Measurements from ENCODE around the gene SPAG9.

GRCh38 chr17:50926523-50926922 is 194.1 kb downstream of the SPAG9 start:
- no peak for TF ChIP-seq POLR2A (IDR thresholded peaks at IDR 0.05; ENCODE audit: low read depth)
- TF ChIP-seq, protein P1, sequence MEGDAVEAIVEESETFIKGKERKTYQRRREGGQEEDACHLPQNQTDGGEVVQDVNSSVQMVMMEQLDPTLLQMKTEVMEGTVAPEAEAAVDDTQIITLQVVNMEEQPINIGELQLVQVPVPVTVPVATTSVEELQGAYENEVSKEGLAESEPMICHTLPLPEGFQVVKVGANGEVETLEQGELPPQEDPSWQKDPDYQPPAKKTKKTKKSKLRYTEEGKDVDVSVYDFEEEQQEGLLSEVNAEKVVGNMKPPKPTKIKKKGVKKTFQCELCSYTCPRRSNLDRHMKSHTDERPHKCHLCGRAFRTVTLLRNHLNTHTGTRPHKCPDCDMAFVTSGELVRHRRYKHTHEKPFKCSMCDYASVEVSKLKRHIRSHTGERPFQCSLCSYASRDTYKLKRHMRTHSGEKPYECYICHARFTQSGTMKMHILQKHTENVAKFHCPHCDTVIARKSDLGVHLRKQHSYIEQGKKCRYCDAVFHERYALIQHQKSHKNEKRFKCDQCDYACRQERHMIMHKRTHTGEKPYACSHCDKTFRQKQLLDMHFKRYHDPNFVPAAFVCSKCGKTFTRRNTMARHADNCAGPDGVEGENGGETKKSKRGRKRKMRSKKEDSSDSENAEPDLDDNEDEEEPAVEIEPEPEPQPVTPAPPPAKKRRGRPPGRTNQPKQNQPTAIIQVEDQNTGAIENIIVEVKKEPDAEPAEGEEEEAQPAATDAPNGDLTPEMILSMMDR (IDR thresholded peaks at IDR 0.05), result no peak
